ENCODE data around the gene COLGALT1. TPM values are rescaled to one million over a fixed set of nuclear protein-coding genes. Genes with fewer than 3 reads are reported as not detected.

Gene COLGALT1
- total RNA-seq, 1 donor from 2014 or later, result 121 TPM

DNA sequence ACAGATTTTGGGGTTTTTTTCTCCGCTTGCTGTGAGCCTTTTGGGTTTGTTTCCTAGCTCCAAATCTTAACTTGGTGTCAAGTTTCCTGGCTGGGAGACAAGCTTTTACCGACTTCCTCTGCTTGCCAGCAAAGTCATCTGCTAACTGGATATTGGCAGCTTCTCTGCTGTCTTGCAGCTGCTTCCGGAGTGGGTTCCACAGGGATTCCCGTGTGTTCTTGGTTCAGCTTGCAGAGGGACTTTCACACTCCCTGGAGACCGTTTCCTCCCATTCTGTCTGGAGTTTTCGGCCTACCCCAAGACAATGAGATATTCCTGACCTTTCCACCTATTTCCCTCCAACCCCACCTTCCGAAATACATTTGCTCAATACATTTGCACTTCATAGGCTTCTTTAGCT is 2.2 kb upstream of the COLGALT1 start:
- TF ChIP-seq, protein P1, sequence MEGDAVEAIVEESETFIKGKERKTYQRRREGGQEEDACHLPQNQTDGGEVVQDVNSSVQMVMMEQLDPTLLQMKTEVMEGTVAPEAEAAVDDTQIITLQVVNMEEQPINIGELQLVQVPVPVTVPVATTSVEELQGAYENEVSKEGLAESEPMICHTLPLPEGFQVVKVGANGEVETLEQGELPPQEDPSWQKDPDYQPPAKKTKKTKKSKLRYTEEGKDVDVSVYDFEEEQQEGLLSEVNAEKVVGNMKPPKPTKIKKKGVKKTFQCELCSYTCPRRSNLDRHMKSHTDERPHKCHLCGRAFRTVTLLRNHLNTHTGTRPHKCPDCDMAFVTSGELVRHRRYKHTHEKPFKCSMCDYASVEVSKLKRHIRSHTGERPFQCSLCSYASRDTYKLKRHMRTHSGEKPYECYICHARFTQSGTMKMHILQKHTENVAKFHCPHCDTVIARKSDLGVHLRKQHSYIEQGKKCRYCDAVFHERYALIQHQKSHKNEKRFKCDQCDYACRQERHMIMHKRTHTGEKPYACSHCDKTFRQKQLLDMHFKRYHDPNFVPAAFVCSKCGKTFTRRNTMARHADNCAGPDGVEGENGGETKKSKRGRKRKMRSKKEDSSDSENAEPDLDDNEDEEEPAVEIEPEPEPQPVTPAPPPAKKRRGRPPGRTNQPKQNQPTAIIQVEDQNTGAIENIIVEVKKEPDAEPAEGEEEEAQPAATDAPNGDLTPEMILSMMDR (IDR thresholded peaks at IDR 0.05), result no peak
- Mint-ChIP-seq H3K36me3 (ENCODE audit: unreplicated experiment) (no peaks in the 10 kb centered on the region), H3K4me1 (ENCODE audit: unreplicated experiment) (peaks cover 22% of the 10 kb centered on the region), H3K27ac (ENCODE audit: unreplicated experiment) (peak overlapping the region; percentile 88), H3K4me3 (ENCODE audit: unreplicated experiment) (peak overlapping the region; percentile 58), H3K27me3 (ENCODE audit: unreplicated experiment) (no peaks in the 10 kb centered on the region), H3K9me3 (ENCODE audit: unreplicated experiment) (no peaks in the 10 kb centered on the region)
- DNase-seq (ENCODE audit: extremely low spot score, unreplicated experiment), result no peak

DNA sequence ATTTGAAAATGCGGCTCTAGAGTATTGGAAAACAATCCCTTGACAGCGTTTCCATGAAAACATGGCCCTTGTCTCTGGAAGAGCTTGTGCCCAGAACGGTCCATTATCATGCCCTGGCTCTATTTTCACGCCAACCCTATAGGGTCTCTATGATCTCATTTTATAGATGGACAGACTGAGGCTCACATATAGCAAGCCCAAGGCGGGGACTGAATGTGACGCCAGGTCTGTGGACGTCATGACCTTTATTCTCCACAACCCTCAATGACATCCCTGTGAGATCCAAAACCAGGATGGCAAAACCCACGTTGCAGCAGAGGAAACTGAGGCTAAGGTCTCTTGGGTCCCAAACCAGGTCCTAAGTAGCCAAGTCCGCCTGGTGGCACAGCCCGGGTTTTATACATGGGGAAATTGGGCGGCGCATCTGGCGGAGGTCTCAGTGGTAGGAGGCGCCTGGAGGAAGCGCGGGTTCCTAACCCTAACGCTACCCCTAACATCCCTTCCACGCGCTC is 425 bp upstream of the COLGALT1 start:
- Mint-ChIP-seq H3K27ac (ENCODE audit: unreplicated experiment) (peak overlapping the region; percentile 23), H3K27me3 (ENCODE audit: unreplicated experiment) (no peaks in the 10 kb centered on the region), H3K4me1 (ENCODE audit: unreplicated experiment) (peaks cover 22% of the 10 kb centered on the region), H3K9me3 (ENCODE audit: unreplicated experiment) (no peaks in the 10 kb centered on the region), H3K36me3 (ENCODE audit: unreplicated experiment) (peaks cover 4% of the 10 kb centered on the region), H3K4me3 (ENCODE audit: unreplicated experiment) (peak overlapping the region; percentile 59)
- DNase-seq (ENCODE audit: extremely low spot score, unreplicated experiment), result no peak
- TF ChIP-seq, protein P1 (IDR thresholded peaks at IDR 0.05), result no peak

DNA sequence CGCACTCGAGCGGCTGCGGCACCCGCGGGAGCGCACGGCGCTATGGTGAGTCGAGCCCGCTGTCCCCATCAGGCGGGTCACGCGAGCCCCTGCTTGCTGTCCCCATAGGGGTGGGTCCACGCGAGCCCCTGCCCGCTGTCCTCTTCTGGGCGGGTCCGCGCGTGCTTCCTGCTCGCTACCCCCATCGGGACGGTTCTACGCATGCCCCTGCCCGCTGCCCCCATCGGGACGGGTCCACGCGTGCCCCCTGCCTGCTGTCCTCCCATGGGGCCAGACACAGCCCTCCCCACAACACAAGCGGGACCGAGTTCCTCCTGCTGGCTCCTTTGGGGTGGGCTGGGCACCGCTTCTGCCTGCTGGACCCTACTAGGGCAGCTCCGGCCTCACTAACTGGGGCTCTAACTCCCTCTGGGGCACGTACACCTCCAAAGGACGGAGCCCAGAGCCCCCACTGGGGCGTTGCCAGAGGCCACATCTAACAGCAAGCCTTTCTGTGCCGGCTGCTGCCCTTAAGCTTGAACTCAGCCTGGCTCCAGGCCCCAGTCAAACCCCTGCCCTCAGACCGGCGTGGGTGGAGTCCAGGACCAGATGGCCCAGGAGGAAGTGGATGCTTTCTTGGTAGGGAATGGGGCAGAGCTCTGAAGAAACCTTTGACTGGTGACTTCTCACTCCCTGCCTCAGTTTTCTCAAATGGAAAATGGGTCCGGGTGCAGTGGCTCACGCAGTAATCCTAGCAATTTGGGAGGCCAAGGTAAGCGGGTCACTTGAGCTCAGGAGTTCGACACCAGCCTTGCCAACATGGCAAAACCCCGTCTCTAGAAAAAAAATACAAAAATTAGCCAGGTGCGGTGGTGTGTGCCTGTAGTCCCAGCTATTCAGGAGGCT is 722 bp downstream of the COLGALT1 start:
- H3K27me3 Mint-ChIP-seq (ENCODE audit: unreplicated experiment), result no peaks in the 10 kb centered on the region
- TF ChIP-seq, protein P1 (IDR thresholded peaks at IDR 0.05), result no peak
- no peak for DNase-seq (ENCODE audit: extremely low spot score, unreplicated experiment)
- peaks cover 9% of the 10 kb centered on the region for H3K36me3 Mint-ChIP-seq (ENCODE audit: unreplicated experiment)
- peaks cover 22% of the 10 kb centered on the region for H3K4me1 Mint-ChIP-seq (ENCODE audit: unreplicated experiment)
- no peaks in the 10 kb centered on the region for H3K9me3 Mint-ChIP-seq (ENCODE audit: unreplicated experiment)
- peak overlapping the region; percentile 80 for H3K4me3 Mint-ChIP-seq (ENCODE audit: unreplicated experiment)
- H3K27ac Mint-ChIP-seq (ENCODE audit: unreplicated experiment), result peak overlapping the region; percentile 52

DNA sequence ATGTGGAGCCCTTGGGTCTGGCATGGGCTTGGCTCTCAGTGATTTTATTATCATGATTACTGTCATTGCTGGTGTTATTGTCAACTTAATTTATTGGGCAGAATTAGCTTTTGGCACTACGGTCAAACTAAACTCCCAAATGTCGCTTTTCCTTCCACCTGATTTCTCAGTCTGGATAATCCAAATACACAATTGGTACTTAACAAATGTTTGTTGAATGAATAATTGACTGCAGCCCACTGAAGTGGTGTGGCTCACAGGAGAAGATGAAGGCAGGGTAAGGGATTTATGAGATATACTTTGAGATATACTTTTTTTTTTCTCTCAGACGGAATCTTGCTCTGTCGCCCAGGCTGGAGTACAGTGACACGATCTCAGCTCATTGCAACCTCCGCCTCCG is 1.5 kb downstream of the COLGALT1 start:
- H3K27me3 Mint-ChIP-seq (ENCODE audit: unreplicated experiment), result no peaks in the 10 kb centered on the region
- peaks cover 22% of the 10 kb centered on the region for H3K4me1 Mint-ChIP-seq (ENCODE audit: unreplicated experiment)
- H3K27ac Mint-ChIP-seq (ENCODE audit: unreplicated experiment), result no peak overlapping the region
- no peak for DNase-seq (ENCODE audit: extremely low spot score, unreplicated experiment)
- H3K9me3 Mint-ChIP-seq (ENCODE audit: unreplicated experiment), result no peaks in the 10 kb centered on the region
- H3K36me3 Mint-ChIP-seq (ENCODE audit: unreplicated experiment), result peaks cover 13% of the 10 kb centered on the region
- TF ChIP-seq, protein P1 (IDR thresholded peaks at IDR 0.05), result no peak
- H3K4me3 Mint-ChIP-seq (ENCODE audit: unreplicated experiment), result peak overlapping the region; percentile 80

DNA sequence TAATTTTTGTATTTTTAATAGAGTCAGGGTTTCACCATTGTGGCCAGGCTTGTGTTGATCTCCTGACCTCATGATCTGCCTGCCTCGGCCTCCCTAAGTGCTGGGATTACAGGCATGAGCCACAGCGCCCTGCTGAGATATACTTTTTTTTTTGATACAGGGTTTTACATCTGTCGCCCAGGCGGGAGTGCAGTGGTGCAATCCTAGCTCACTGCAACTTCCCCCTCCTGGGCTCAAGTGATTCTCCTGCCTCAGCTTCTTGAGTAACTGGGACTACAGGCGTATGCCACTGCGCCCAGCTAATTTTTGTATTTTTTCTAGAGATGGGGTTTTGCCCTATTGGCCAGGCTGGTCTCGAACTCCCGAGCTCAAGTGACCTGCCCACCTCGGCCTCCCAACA is 2.0 kb downstream of the COLGALT1 start:
- TF ChIP-seq, protein P1 (IDR thresholded peaks at IDR 0.05), result no peak
- DNase-seq (ENCODE audit: extremely low spot score, unreplicated experiment), result no peak
- H3K9me3 Mint-ChIP-seq (ENCODE audit: unreplicated experiment), result no peaks in the 10 kb centered on the region
- no peaks in the 10 kb centered on the region for H3K27me3 Mint-ChIP-seq (ENCODE audit: unreplicated experiment)
- H3K4me1 Mint-ChIP-seq (ENCODE audit: unreplicated experiment), result peaks cover 22% of the 10 kb centered on the region
- no peak overlapping the region for H3K4me3 Mint-ChIP-seq (ENCODE audit: unreplicated experiment)
- no peak overlapping the region for H3K27ac Mint-ChIP-seq (ENCODE audit: unreplicated experiment)
- peaks cover 14% of the 10 kb centered on the region for H3K36me3 Mint-ChIP-seq (ENCODE audit: unreplicated experiment)
